Sigmoid colon (tissue), 7 donors: ENCODE results near the gene IL1RAPL1. TPM values are rescaled to one million over a fixed set of nuclear protein-coding genes. Genes with fewer than 3 reads are reported as not detected.

Source experiments
- DNase-seq: peaks from one replicate; pipeline ENCODE4 v3.0.0-alpha.2; 2019
- H3K27ac ChIP-seq, 4 donors: fragments of 200-600 bp; sonication (generic); one replicate each; pipeline ENCODE4 v1.5.1; 2016 to 2019; ENCODE audit warnings: mild to moderate bottlenecking in 1 of 4
- H3K27me3 ChIP-seq, 3 donors: fragments of 200-600 bp; sonication (generic); one replicate each; pipeline ENCODE4 v1.5.1; 2019; ENCODE audit warnings: mild to moderate bottlenecking in 1 of 3
- H3K36me3 ChIP-seq, 4 donors: fragments of 200-600 bp; sonication (generic); one replicate each; pipeline ENCODE4 v1.5.1; 2016 to 2019
- H3K4me1 ChIP-seq, 4 donors: fragments of 200-600 bp; sonication (generic); one replicate each; pipeline ENCODE4 v1.5.1; 2017 to 2019
- H3K4me3 ChIP-seq, 4 donors: fragments of 200-600 bp; sonication (generic); one replicate each; pipeline ENCODE4 v1.5.1; 2017 to 2019; ENCODE audit warnings: mild to moderate bottlenecking in 2 of 4, moderate library complexity in 1 of 4
- H3K9me3 ChIP-seq, 4 donors: fragments of 200-600 bp in 3 of 4; sonication (generic) in 3 of 4; one replicate each; pipeline versions ENCODE4 v1.5.1 to v1.6.1; 2013 to 2019
- CTCF ChIP-seq, 4 experiments: fragments of 450-650 bp in 3 of 4; fragments of 200-600 bp in 1 of 4; IDR thresholded peaks; one replicate each; pipeline ENCODE4 v1.5.1; 2016 to 2019; ENCODE audit warnings: antibody characterized with exemption in 4 of 4, mild to moderate bottlenecking in 3 of 4, moderate library complexity in 2 of 4
- EP300 ChIP-seq, 4 donors: sonication (generic); formaldehyde crosslinking; IDR thresholded peaks; one replicate each; pipeline ENCODE4 v1.6.1; 2017; ENCODE audit warnings: antibody characterized with exemption in 4 of 4
- POLR2A ChIP-seq, 2 donors: fragments of 450-650 bp; IDR thresholded peaks; one replicate each; pipeline ENCODE4 v1.6.1; 2016; ENCODE audit warnings: antibody characterized with exemption in 2 of 2, mild to moderate bottlenecking in 2 of 2, moderate library complexity in 2 of 2
- POLR2AphosphoS5 ChIP-seq, 4 donors: sonication (generic); formaldehyde crosslinking; IDR thresholded peaks; one replicate each; pipeline ENCODE4 v1.6.1; 2017; ENCODE audit warnings: antibody characterized with exemption in 4 of 4
- WGBS, 2 donors: extraction: QIAGEN DNeasy Blood & Tissue Kit; methylation state at CpG; one replicate each; pipeline ENCODE4 v1.1.7; 2013; 5-methylcytosine and 5-hydroxymethylcytosine counted together
- intact Hi-C: fragments of 100-400 bp; cut with DNase I; formaldehyde crosslinking; loops from one replicate; pipeline ENCODE4 v1.15.1; 2023
- polyA plus RNA-seq, 3 donors: library from polyadenylated mRNA; stranded (reverse); fragments of 200-250 nt; gene quantifications; one replicate each; pipeline ENCODE4 v1.2.3, GENCODE V29; 2013
- total RNA-seq, 4 donors: library from RNA; depleted of rRNA; stranded (reverse); fragments of >200 nt; gene quantifications; one replicate each; pipeline ENCODE4 v1.1.0, GENCODE V29; 2016
- donor health status: healthy with polysubstance abuse.
- donor health status: Bipolar disorder and iron deficiency.
- donor health status: healthy.

IL1RAPL1 gene
- total and polyA plus RNA-seq, 7 donors = 0.07 to 2.5 (median 1.2) TPM; not detected in 2

- TF ChIP-seq POLR2A (IDR thresholded peaks at IDR 0.05) (no peak), EP300 (IDR thresholded peaks at IDR 0.05) (no peak)
- no peak overlapping the region for H3K4me3 ChIP-seq
- no peaks in the 10 kb centered on the region for H3K9me3 ChIP-seq
- no peak overlapping the region for H3K27ac ChIP-seq
- no peak for DNase-seq
- intact Hi-C loops = no loop called here
- no peaks in the 10 kb centered on the region for H3K36me3 ChIP-seq
- no peaks in the 10 kb centered on the region for H3K27me3 ChIP-seq
- no peaks in the 10 kb centered on the region for H3K4me1 ChIP-seq
Measured at GRCh38 chrX:28697732-28698131, 110.5 kb downstream of the IL1RAPL1 start.

- Histone ChIP-seq H3K27me3 (no peaks in the 10 kb centered on the region), H3K4me3 (no peak overlapping the region), H3K27ac (no peak overlapping the region), H3K36me3 (no peaks in the 10 kb centered on the region), H3K9me3 (no peaks in the 10 kb centered on the region), H3K4me1 (no peaks in the 10 kb centered on the region)
- intact Hi-C loops = no loop called here
- TF ChIP-seq EP300 (IDR thresholded peaks at IDR 0.05) (no peak), CTCF (IDR thresholded peaks at IDR 0.05) (no peak), POLR2AphosphoS5 (IDR thresholded peaks at IDR 0.05) (no peak), POLR2A (IDR thresholded peaks at IDR 0.05) (no peak)
- DNase-seq = no peak
- 96 to 100% methylated on average over 1 of the region's 1 CpG for WGBS, 2 donors
Measured at GRCh38 chrX:28701222-28701621, 114.0 kb downstream of the IL1RAPL1 start.

- WGBS, 2 donors = 69 to 89% methylated on average over 4 of the region's 4 CpGs
- no peaks in the 10 kb centered on the region for H3K9me3 ChIP-seq
- no peak for DNase-seq
- intact Hi-C loops = no loop called here
- no peaks in the 10 kb centered on the region for H3K4me1 ChIP-seq
- no peak overlapping the region for H3K27ac ChIP-seq
- no peak overlapping the region for H3K4me3 ChIP-seq
- H3K27me3 ChIP-seq = no peaks in the 10 kb centered on the region
- H3K36me3 ChIP-seq = no peaks in the 10 kb centered on the region
- TF ChIP-seq EP300 (IDR thresholded peaks at IDR 0.05) (no peak), POLR2AphosphoS5 (IDR thresholded peaks at IDR 0.05) (no peak), POLR2A (IDR thresholded peaks at IDR 0.05) (no peak), CTCF (IDR thresholded peaks at IDR 0.05) (no peak)
Measured at GRCh38 chrX:28706964-28707363, 119.7 kb downstream of the IL1RAPL1 start.

- H3K4me1 ChIP-seq = no peaks in the 10 kb centered on the region
- H3K36me3 ChIP-seq = no peaks in the 10 kb centered on the region
- TF ChIP-seq POLR2A (IDR thresholded peaks at IDR 0.05) = no peak
- TF ChIP-seq CTCF (IDR thresholded peaks at IDR 0.05) = no peak
- TF ChIP-seq POLR2AphosphoS5 (IDR thresholded peaks at IDR 0.05) = no peak
- H3K4me3 ChIP-seq = no peak overlapping the region
- no peak for DNase-seq
- WGBS, 2 donors = 68 to 70% methylated on average over 3 of the region's 3 CpGs
- H3K27me3 ChIP-seq = no peaks in the 10 kb centered on the region
- H3K27ac ChIP-seq = no peak overlapping the region
- no peaks in the 10 kb centered on the region for H3K9me3 ChIP-seq
- intact Hi-C loops = no loop called here
Measured at GRCh38 chrX:28709421-28709820, 122.2 kb downstream of the IL1RAPL1 start.

GRCh38 chrX:28717864-28718263 is 130.6 kb downstream of the IL1RAPL1 start:
- Histone ChIP-seq H3K27me3 (no peaks in the 10 kb centered on the region), H3K4me1 (no peaks in the 10 kb centered on the region), H3K4me3 (no peak overlapping the region), H3K9me3 (no peaks in the 10 kb centered on the region), H3K36me3 (no peaks in the 10 kb centered on the region), H3K27ac (no peak overlapping the region)
- no peak for DNase-seq
- no peak for TF ChIP-seq POLR2A (IDR thresholded peaks at IDR 0.05)
- intact Hi-C loops = no loop called here

GRCh38 chrX:28718450-28718849 is 131.2 kb downstream of the IL1RAPL1 start:
- WGBS, 2 donors = 55 to 71% methylated on average over 1 of the region's 1 CpG
- Histone ChIP-seq H3K36me3 (no peaks in the 10 kb centered on the region), H3K9me3 (no peaks in the 10 kb centered on the region), H3K4me3 (no peak overlapping the region), H3K27ac (no peak overlapping the region), H3K4me1 (no peaks in the 10 kb centered on the region), H3K27me3 (no peaks in the 10 kb centered on the region)
- TF ChIP-seq EP300 (IDR thresholded peaks at IDR 0.05) = no peak
- TF ChIP-seq CTCF (IDR thresholded peaks at IDR 0.05) = no peak
- no peak for TF ChIP-seq POLR2AphosphoS5 (IDR thresholded peaks at IDR 0.05)
- no peak for TF ChIP-seq POLR2A (IDR thresholded peaks at IDR 0.05)
- no peak for DNase-seq
- intact Hi-C loops = no loop called here
